SW 1271 (cell line): ENCODE data around the gene PBLD.
A peak's percentile ranks its signal among the peaks of the same experiment; 100 is the strongest.

ENCODE experiments used
- DNase-seq, 2 experiments: peaks; one replicate each; lab custom pipeline; 2025; lab: John Stamatoyannopoulos, UW

The PBLD gene

DNA sequence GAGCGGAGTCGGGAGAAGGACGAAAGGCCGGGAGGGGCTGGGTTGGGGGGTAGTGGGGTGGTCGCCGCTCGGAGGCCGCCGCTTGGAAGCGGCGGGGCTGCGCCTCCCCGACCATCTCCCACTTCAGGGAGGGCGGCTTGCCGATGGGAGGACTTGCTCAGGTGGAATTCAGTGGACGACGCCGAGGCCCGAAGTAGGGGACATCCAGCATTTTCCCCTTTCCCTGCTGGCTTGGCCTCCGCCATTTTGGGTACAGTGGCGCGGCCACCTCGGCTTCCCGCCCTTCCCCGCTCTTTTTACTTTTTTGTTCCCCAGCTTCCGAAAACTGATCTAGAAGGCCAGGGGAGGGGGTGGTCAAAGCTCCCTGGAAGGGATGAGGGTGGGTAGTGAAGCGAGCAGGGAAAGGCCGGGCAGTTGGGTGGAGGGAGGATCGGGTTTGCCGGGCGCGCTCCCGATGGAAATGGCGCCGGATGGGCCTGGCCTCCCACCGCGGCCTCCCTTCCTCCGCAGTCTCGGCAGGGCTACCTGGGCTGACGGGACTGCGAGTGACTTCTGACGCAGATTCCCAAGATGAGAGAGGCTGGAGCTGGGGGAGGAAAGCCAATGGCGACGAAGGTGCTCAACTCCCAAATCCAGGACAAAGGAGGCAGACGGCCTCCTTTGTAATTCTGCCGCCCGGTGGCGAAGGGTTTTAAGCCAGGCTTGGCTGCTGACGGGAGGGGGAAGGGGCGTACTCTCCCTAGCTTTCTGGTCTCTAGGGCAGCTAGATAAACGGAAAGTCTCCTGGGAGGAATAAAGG, at the start of gene PBLD:
Gene PBLD, minus strand, starts transcription at position 670 of the 799 bp plus-strand sequence. CDS start 26,084 bp downstream, outside the sequence.
- DNase-seq: peak; percentile 24 to 65

DNA sequence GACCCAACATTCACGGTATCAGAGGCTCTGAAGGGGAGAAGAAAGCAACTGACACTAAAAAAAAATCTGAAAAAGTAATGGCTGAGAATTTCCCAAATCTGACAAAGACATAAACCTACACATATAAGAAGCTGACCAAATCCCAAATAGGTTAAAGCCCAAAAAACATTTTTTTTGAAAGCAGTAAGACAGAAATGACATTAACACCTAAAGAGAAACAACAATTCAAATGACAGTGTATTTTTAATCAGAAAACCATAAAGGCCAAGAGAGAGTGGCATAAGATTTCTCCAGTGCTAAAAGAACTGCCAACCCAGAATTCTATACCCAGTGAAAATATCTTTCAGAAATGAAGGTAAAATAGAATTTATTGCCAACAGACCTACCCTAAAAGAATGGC, 38.9 kb upstream of the PBLD start:
- DNase-seq: no peak

DNA sequence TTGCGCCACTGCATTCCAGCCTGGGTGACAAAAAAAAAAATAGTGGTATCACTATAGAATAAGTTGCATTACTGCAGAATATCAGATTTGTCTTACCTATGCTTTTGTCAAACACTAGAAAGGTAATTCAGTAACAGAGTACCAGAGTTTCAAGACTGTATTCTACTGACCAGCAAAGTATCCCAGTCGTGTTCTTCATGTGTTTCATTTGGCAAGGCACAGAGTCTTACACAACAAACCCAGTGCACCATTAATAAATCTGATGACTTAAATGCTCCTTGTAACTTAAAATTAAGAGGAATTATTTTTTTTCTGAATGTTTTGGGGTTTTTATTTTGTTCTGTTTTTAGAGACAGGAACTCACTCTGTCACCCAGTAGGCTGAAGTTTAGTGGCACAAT, 34.4 kb upstream of the PBLD start:
- DNase-seq: no peak

DNA sequence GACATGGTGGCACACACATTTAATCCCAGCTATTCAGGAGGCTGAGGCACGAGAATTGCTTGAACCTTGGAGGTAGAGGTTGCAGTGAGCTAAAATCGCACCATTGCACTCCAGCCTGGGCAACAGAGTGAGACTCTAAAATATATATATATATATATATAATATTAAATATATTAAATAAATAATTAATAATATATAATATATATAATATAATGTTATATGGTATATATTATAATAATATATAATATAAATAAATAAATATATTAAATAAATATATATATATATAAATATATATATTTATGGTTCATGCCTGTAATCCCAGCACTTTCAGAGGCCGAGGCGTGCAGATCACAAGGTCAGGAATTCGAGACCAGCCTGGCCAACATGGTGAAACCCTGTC, 33.9 kb upstream of the PBLD start:
- DNase-seq: no peak

DNA sequence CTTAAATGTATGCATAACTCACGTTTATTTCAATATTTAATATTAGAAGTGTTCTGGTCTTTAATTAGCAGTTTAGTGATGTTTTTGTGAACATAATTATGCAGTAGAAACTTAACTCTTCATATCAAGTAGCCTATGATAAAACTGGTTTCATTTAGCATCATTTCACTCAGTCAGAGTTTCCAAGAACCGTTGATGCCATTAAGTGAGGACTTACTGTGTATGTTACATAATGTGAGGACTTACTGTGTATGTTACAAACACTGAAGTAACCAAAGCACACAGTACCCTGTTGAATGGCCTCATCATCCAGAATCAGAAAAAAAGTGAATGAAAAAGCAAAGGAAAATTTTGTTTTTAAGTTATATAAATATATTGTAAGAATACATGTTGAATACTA, 32.9 kb upstream of the PBLD start:
- no peak for DNase-seq

DNA sequence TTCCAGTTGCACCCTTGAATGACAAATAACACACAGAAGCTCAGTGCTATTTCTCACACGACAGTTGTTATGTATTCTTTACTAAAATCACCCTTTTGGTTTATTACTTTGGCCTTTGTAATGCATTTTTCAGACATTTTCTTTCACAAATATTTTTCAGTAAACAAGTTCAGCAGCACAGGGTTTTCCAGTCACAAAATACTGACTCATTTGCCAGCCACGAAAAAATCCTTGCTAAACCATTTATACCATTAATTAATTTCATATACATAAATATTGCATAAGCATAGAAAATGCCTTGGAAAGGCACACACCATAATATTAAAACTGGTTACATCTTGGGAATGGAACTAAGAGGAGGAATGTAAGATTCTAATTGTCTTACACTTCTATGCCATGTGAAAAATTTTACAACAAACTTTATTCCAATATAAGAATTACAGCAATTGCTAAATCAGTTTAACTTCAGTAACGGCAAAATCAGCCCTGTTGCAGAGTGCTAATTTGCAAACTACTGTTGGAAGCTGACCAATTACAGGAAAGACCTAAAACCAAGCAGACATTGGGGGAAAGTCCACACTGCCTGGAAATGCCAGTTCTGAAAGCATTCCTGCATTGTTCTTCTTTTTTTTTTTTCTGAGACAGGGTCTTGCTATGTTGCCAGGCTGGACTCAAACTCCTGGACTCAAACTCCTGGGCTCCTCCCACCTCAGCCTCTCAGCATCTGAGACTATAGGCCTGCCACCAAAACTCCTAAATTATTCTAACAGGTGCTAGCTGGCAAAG, 31.6 kb upstream of the PBLD start:
- no peak for DNase-seq

DNA sequence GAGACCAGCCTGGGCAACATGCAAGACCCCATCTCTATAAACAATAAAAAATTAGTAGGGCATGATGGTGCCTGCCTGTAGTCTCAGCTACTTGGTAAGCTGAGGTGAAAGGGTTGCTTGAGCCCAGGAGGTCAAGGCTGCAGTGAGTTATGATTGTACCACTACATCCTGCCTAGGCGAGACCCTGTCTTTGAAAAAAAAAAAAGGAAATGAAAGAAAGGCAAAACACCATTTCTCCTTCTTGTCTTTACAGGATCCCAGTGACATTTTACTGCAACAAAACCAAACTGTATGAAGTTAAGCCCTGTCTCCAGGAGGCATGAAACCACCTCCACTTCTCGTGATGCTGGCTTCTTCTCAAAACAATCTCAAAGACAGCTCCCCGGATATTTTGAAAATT, 29.9 kb upstream of the PBLD start:
- no peak for DNase-seq

DNA sequence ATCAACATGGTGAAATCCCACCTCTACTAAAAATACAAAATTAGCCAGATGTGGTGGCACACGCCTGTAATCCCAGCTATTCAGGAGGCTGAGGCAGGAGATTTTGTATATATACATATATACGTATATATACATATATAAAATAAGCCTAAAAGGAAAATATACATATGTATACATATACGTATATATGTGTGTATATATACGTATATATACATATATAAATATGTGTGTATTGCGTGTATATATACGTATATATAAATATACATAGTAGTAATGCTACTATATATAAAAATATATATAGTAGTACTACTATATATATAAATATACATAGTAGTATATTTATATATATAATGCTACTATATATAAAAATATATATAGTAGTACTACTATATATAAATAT, 26.5 kb upstream of the PBLD start:
- no peak for DNase-seq

DNA sequence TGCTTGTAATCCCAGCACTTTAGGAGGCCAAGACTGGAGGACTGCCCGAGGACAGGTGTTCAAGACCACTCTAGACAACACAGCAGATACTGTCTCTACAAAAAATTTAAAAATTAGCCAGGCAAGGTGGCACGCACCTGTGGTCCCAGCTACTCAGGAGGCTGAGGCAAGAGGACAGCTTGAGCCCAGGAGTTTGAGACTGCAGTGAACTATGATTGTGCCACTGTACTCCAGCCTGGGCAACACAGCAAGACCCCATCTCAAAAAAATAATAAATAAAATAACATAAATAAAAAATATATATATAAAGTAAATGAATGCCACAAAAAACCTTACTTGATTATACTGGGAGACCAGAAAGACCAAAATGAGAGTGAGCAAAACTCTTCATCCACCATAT, 20.8 kb upstream of the PBLD start:
- no peak for DNase-seq

DNA sequence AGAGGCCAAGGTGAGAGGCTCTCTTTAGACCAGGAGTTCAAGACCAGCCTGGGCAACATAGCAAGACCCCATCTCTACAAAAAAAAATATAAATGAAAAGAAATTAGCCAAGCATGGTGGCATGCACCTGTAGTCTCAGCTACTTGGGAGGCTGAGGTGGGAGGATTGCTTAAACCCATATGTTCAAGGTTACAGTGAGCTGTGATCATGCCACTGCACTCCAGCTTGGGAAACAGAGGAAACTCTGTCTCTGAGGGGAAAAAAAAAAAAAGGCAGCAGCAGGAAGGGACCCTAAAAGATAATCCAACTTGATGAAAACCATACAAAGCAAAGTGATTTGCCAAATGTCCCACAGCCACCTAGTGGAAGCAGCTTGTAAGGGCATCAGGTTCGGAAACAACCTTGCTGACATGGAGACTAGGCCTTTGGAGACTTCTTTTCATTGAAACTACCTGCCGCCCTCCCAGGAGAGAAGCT, 15.6 kb upstream of the PBLD start:
- DNase-seq: peak in 1 of 2 experiments; percentile 28

DNA sequence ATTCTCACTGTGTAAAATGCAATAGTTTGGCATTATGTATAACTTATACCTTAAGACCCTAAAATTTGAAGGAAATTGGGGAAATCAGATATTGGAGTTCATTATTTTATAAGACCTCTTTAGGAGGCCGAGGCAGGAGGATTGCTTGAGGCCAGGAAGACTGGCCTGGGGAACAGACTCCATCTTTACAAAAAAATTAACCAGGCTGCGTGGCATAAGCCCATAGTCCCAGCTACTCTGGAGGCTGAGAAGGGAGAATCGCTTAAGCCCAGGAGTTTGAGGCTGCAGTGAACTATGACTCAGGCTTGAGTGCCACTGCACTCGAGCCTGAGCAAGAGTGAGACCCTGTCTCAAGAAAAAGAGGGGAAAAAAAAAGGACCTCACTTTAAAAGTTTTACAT, 14.0 kb upstream of the PBLD start:
- DNase-seq: no peak

DNA sequence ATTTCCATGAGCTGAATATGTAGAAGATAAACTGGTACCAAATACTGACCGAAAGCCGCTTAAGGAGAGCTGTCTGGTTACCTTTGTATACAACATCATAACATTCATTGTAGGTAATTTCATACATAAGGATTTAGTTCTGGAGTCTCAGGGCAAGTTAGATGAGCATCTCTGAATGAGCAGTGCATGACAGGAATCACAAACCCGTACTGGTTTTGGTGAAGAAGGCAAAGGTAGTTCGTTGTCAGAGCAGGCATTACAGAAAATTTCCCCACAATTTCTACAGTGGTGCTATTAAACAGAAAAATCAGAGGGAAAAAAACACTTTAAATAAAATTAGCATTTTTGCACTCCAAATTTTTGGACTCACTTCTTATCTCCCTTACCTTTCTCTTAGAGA, 12.9 kb upstream of the PBLD start:
- no peak for DNase-seq

DNA sequence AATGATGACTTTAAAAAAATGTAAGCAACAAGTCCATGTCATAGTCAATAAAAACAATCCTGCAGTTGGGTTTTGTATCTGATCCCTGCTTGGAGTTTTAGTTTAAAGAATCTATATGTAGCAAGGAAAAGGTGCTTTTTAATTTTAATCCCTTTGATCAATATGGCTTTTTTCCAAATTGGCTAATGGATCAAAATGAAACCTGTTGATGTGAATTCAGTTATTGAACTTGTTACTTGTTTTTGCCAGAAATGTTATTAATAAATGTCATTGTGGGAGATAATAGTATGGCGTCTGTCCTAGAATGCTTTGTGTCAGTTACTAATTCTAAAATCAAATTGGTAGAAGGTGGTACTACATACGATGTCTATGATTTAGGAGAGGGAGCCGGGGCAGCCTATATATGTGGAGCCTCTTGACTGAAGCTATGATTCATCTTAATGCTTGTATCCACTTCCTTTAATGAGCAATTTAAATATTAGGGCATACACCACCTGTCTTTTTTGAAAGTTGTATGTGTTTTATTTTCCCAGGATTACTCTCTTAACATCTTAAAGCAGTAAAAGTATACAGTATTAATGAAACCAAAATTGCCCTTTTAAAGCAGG, 10.3 kb upstream of the PBLD start:
- no peak for DNase-seq

DNA sequence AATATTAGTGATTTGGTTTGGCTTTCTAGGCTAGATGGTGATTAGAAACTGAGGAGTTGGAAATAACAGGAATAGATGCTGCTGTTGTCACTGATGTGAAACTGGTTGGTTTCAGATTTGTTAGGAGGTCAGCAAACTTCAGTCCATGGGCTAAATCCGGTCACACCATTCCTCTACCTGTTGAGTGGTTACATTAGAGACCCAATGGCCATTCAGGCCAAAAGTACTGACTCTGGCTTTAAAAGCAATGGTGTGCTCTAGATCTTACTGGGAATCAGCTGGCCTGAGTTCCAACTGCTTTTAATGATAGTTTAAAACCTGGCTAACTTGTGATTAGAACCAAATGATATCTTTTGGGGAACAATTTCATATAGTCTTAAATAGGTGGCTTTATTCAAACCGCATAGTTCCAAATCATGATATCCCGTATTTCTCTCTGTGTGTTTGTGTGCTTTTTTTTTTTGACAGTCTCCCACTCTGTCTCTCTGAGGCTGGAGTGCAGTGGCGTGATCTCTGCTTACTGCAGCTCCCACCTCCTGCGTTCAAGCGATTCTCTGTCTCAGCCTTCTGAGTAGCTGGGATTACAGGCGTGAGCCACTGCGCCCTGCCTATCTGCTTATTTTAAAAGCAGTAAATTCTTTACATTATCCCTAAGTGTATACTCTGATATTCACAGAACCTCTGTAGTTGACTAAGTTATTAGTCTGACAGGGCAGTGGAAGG, 7.8 kb upstream of the PBLD start:
- no peak for DNase-seq

DNA sequence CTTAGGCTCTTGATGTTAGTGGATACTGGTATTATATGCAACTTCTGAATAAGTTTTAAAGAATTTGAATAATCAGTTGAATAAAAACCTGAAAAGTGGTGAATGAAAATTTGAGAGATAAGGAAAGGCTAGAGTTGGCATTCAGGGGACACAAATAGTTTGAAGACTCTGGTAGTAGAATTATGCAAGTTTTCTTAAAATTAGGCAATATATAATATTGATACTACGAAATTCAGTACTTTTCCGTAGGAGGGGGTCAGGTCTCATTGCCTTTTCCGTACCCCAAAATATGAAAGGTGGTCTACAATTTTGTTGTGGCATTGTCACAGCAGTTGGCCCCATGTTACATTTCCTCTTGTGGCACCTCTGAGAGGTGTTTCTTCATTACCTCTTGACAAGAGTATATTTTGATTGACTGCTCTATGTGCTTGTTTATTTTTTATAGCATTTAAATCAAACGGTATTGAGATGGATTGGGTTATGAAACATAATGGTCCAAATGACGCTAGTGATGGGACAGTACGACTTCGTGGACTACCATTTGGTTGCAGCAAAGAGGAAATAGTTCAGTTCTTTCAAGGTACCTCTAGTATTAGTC, 4.1 kb upstream of the PBLD start:
- no peak for DNase-seq

DNA sequence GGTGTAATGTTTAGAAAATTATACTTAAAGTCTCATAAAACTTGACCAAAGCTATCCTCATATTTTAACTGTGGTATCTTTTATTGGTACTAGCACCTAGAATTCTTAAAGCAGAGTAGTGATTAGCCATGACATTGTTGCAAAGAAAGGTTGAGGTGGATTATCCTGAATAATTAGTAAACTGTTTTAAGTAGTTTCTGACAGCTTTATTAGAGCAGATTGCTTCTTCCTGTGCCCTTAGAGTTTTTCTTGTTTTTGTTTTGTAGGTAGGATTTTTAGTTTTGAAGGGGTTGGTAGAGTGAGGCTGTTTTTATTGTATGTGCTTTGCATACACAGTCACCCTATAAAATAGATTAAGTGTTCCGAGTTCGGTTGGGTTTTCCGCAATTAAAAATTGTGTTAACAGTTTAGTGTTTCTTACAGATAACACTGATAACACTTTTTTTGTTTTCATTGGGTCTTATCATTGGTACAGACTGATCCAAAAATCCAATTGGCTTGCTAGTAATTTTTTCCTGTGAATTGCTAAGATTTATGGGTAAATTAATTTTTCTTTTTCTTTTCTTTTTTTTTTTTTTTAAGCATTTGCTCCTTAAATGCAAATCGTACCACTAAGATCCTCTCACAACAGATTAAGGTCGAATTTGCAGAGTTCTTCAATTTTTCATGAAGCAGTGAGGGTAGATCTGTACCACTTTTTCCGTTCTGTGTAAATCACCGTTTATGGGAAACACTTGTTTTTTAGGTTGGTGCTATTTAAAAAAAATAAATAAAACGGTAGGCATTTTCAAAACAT, 2.1 kb upstream of the PBLD start:
- no peak for DNase-seq

DNA sequence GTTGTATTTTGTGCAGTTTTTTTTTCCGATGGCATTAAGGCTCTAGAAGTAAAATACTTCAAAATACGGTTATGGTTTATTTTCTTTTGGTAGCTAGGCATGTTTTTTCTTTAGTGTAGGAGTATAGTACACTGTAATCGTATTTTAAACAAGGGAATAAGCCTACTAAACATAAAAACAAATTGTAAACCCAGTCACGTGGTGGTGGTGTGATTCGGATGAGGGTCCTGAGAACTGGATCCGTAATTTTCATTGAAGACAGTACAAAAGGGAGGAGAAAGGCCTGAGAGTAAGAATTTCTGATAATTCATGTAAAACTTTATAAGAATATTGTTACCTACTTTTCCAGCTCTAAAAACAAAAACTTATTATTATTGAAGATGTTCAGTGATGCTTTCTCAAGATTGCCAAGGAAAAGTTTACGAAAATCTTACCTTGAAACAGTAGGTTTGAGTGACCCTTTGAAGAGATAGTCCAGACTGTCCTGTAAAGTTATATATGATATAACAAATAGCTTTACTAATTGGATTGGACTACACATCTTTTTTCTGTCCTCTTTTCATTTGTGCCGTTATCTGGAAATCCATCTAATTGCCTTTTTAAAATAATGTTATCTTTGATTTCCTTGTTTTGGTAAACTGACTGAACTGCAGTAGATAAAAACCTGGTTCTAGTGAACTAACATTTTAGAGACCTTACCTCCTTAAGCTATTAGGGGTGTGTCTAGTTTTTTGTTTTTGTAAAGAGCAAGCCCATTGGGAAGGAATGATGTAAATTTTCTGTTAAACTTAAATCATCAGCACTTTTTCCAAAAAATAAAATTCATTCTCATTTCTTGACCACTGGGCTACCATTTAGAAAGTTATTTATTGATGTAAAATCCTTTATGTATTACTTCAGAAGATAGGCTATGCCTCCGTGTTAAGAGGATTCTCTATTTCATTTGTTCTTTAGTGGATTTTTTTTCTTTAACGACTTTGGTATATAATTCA, 1.0 kb upstream of the PBLD start:
- no peak for DNase-seq

DNA sequence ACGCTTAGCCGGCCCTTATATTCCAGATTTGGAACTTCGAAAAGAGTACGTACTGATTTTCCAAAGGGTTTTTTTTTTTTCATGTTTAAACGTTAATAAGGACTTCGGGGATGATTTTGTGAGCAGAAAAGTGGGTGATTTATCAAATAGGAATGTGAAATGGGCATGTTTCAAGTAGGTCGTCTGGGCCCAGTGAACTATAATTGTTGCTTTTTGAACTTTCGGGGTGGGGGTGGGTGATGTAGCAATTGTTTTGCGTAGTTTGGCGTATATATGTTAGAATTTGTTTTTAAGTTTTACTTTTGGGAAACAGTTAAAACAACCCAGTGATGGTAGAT, 299 bp upstream of the PBLD start:
- DNase-seq: peak in 1 of 2 experiments; percentile 65

DNA sequence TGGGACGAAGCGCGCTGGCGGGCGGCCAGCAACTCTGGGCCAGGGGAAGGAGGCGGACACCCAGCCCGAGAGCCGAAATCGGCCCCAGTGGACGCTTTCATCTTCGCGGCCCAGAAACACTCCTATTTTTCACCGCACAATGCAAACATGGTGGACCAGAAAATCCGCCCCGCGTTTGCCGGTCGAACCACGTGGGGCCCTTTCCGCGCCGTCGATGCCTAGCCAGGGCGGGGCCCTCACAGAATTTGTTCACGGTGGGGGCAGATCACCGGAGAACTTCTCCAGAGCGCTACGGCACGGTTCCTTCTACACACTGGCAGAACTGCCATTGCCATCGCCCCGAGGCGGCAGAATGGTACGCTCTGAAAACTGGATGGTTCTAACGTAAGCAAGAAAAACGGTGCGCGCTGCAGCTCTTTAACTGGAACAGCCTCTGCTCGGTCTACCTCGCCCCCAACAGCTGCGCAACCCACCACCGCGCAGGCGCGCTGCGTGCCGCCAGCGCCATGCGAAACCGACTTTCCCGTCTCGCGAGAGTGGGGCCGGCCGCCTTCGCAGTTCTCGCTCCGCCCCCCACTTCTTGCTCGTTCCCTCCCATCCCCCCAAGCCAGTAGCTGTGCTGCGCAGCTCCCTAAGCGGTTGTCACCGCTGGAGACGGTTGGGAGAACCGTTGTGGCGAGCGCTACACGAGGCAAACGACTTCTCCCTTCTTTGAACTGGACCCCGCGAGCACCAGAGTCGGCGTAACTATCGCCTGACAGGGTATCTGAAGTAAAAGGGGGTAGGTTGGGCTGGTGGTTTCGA, 1.1 kb downstream of the PBLD start, which contains the start of gene HNRNPH3:
Gene HNRNPH3, plus strand, starts transcription at position 610 of the 804 bp plus-strand sequence. CDS start 5,158 bp downstream, outside the sequence.
- DNase-seq: peak; percentile 84 to 91
